Subcutaneous abdominal adipose tissue (tissue), 5 donors: ENCODE measurements around the gene RASSF3.

Experiments used
- H3K27ac ChIP-seq: one replicate; pipeline ENCODE4 v1.7.0; 2013; ENCODE audit warnings: low read depth, mild to moderate bottlenecking, inconsistent platforms, low read length, moderate library complexity
- H3K27me3 ChIP-seq, 5 donors: one replicate each; pipeline ENCODE4 v1.7.0; 2013; ENCODE audit warnings: low read length in 5 of 5, inconsistent platforms in 1 of 5; ENCODE audit not compliant: control insufficient read depth in 5 of 5, insufficient read depth in 4 of 5
- H3K36me3 ChIP-seq, 5 donors: one replicate each; pipeline ENCODE4 v1.7.0; 2013; ENCODE audit warnings: low read length in 5 of 5; ENCODE audit not compliant: control insufficient read depth in 5 of 5, insufficient read depth in 5 of 5
- H3K4me1 ChIP-seq, 5 donors: one replicate each; pipeline ENCODE4 v1.7.0; 2013; ENCODE audit warnings: low read length in 5 of 5, mild to moderate bottlenecking in 3 of 5, moderate library complexity in 1 of 5; ENCODE audit not compliant: control insufficient read depth in 5 of 5, insufficient read depth in 5 of 5
- H3K4me3 ChIP-seq, 5 donors: one replicate each; pipeline ENCODE4 v1.7.0; 2013; ENCODE audit warnings: low read length in 5 of 5, low read depth in 1 of 5
- H3K9ac ChIP-seq, 5 donors: one replicate each; pipeline ENCODE4 v1.7.0; 2013; ENCODE audit warnings: low read length in 5 of 5, mild to moderate bottlenecking in 4 of 5, moderate library complexity in 3 of 5
- H3K9me3 ChIP-seq, 5 donors: one replicate each; pipeline ENCODE4 v1.7.0; 2013; ENCODE audit warnings: low read length in 5 of 5; ENCODE audit not compliant: control insufficient read depth in 5 of 5
- donor health status: healthy.
- donor health status: healthy.
- donor health status: healthy.
- donor health status: healthy.
- donor health status: healthy.

RASSF3 gene

DNA sequence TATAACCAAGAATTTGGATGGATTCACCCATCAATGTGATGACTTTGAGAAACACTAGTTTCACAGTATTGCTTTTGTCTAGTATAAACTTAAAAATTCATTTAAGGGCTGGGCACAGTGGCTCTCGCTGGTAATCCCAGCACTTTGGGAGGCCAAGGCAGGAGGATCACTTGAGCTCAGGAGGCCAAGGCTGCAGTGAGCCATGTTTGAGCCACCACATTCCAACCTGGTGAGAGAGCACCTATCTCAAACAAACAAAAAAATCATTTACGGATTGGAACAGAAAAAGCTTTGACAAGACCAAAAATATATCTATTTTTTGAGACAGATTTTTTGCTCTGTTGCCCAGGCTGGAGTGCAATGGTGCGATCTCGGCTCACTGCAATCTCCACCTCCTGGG is 121.4 kb downstream of the RASSF3 start:
- no peak overlapping the region for H3K9ac ChIP-seq
- H3K4me1 ChIP-seq: peaks cover 0 to 26% (median 15%) of the 10 kb centered on the region in 5 donors
- H3K27ac ChIP-seq: no peak overlapping the region
- H3K36me3 ChIP-seq: peaks cover 21 to 57% (median 46%) of the 10 kb centered on the region in 5 donors
- no peak overlapping the region for H3K4me3 ChIP-seq
- no peaks in the 10 kb centered on the region for H3K9me3 ChIP-seq
- H3K27me3 ChIP-seq: no peaks in the 10 kb centered on the region

DNA sequence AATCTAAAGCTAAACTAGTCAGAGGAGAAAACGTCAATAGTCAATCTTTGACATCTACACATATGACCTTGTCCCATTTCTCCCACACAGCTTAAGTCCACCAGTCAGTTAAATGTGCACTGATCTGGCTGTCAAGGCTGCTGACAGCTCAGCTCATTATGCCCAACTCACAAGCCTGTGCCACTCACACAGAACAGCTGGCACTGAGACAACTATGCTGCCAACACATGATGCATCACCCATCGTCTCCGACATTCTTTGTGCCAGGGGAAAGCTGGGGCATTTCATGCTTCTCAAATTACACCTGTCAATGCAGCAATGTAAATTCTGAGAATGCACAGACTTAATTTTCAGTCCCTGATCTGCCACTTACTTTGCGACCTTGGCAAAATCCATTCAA is 123.6 kb downstream of the RASSF3 start:
- Histone ChIP-seq H3K27ac (peak overlapping the region; percentile 7), H3K36me3 (peaks cover 21 to 63% (median 55%) of the 10 kb centered on the region in 5 donors), H3K4me1 (peaks cover 0 to 25% (median 15%) of the 10 kb centered on the region in 5 donors), H3K4me3 (no peak overlapping the region), H3K9me3 (no peaks in the 10 kb centered on the region), H3K9ac (no peak overlapping the region), H3K27me3 (no peaks in the 10 kb centered on the region)

GRCh38 chr12:64735442-64735841 is 125.1 kb downstream of the RASSF3 start:
- peaks cover 35 to 79% (median 71%) of the 10 kb centered on the region in 5 donors for H3K36me3 ChIP-seq
- no peaks in the 10 kb centered on the region for H3K27me3 ChIP-seq
- no peak overlapping the region for H3K9ac ChIP-seq
- H3K9me3 ChIP-seq: no peaks in the 10 kb centered on the region
- no peak overlapping the region for H3K4me3 ChIP-seq
- H3K4me1 ChIP-seq: peaks cover 0 to 10% (median 7%) of the 10 kb centered on the region in 5 donors
- H3K27ac ChIP-seq: no peak overlapping the region

DNA sequence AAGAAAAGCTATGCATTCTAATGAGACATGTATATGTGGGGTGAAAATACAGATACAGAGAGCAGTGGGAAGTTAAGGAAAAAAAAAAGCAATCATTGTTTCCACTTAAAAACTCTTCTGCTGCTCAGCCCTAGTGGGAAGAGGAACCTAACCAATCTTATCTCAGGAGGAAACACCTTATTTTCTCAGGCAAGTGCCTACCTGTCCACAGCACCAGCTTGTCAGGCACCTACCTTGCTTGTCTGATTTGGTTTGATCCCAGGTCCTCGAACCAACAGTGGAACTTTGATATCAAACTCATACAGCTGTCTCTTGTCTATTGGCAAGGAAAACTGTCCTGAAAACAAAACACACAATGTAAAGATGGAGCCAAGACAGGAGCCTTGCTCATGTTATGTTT is 126.5 kb downstream of the RASSF3 start:
- no peak overlapping the region for H3K9ac ChIP-seq
- H3K27me3 ChIP-seq: no peaks in the 10 kb centered on the region
- no peak overlapping the region for H3K4me3 ChIP-seq
- no peak overlapping the region for H3K27ac ChIP-seq
- peaks cover 0 to 6% (median 2%) of the 10 kb centered on the region in 5 donors for H3K4me1 ChIP-seq
- no peaks in the 10 kb centered on the region for H3K9me3 ChIP-seq
- peaks cover 41 to 84% (median 79%) of the 10 kb centered on the region in 5 donors for H3K36me3 ChIP-seq

DNA sequence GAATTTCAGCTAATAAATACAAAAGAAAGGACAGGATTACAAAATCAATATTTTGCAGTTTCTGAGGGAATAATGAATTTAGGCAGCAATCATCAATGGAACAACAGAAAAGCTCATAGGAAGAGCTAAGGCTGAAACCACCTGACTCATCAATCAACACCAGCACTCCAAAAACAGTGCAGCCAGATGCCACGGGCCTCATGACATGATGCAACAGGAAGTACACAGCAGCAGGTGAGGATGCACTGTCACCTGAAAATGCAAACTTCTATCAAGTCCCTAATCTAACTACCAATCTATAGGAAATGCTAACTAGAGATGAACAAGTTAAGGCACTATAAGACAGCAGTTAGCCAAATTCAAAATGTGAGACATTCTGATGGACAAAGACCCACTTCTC is 127.2 kb downstream of the RASSF3 start:
- H3K9me3 ChIP-seq: no peaks in the 10 kb centered on the region
- H3K9ac ChIP-seq: no peak overlapping the region
- no peaks in the 10 kb centered on the region for H3K27me3 ChIP-seq
- no peak overlapping the region for H3K4me3 ChIP-seq
- H3K4me1 ChIP-seq: peaks cover 0 to 6% (median 2%) of the 10 kb centered on the region in 5 donors
- H3K36me3 ChIP-seq: peaks cover 45 to 90% (median 84%) of the 10 kb centered on the region in 5 donors
- no peak overlapping the region for H3K27ac ChIP-seq

DNA sequence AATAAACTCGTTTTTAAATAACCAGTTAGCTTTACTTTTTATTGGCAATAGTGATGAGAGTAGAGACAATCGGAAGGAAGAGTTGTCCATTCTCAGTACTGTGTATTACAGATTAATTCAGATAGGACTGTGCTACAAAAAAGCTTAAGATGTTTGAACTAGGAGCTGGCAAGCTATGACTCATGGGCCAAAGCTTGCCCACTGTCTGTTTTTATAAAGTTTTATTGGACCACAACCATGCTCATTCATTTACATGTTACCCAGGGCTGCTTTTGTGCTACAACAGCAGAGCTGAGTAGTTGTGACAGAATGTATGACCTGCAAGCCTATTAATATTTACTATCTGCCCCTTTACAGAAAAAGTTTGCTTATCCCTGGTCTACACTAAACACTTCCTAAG is 129.5 kb downstream of the RASSF3 start:
- Histone ChIP-seq H3K4me3 (no peak overlapping the region), H3K27ac (peak overlapping the region; percentile 29), H3K27me3 (no peaks in the 10 kb centered on the region), H3K9ac (no peak overlapping the region), H3K36me3 (peaks cover 66 to 97% (median 91%) of the 10 kb centered on the region in 5 donors), H3K4me1 (peaks cover 0 to 7% (median 3%) of the 10 kb centered on the region in 5 donors), H3K9me3 (no peaks in the 10 kb centered on the region)

- Histone ChIP-seq H3K27ac (peak overlapping the region; percentile 29), H3K9me3 (no peaks in the 10 kb centered on the region), H3K4me3 (no peak overlapping the region), H3K4me1 (peaks cover 0 to 15% (median 6%) of the 10 kb centered on the region in 5 donors), H3K9ac (no peak overlapping the region), H3K36me3 (peaks cover 65 to 92% (median 87%) of the 10 kb centered on the region in 5 donors), H3K27me3 (no peaks in the 10 kb centered on the region)
Observed at GRCh38 chr12:64740646-64741045, 130.4 kb downstream of the RASSF3 start.

DNA sequence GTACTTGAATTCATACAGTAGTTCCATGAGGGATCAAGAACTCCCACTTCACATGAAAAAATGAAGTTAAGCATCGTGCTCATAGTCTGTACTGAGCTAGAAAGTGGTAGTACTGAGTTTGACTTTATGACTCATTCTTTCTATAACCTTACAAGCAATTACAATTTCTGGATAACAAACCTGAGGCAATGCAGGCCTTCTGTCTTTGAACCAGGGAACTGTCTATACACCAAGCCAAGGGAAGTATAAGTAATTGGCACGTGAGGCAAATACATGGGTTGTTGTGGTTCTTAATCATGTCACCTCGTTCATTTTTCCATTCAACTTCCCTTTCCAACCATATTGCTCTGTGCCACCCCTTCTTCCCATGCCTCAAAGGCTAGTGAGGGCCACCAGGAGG is 132.1 kb downstream of the RASSF3 start:
- Histone ChIP-seq H3K4me1 (peaks cover 0 to 24% (median 12%) of the 10 kb centered on the region in 5 donors), H3K9ac (no peak overlapping the region), H3K9me3 (no peaks in the 10 kb centered on the region), H3K27ac (no peak overlapping the region), H3K36me3 (peaks cover 62 to 79% (median 79%) of the 10 kb centered on the region in 5 donors), H3K27me3 (no peaks in the 10 kb centered on the region), H3K4me3 (no peak overlapping the region)

GRCh38 chr12:64743206-64743605 is 132.9 kb downstream of the RASSF3 start:
- H3K4me3 ChIP-seq: no peak overlapping the region
- no peak overlapping the region for H3K9ac ChIP-seq
- H3K27ac ChIP-seq: no peak overlapping the region
- no peaks in the 10 kb centered on the region for H3K9me3 ChIP-seq
- H3K27me3 ChIP-seq: no peaks in the 10 kb centered on the region
- H3K4me1 ChIP-seq: peaks cover 0 to 28% (median 19%) of the 10 kb centered on the region in 5 donors
- H3K36me3 ChIP-seq: peaks cover 54 to 78% (median 72%) of the 10 kb centered on the region in 5 donors

DNA sequence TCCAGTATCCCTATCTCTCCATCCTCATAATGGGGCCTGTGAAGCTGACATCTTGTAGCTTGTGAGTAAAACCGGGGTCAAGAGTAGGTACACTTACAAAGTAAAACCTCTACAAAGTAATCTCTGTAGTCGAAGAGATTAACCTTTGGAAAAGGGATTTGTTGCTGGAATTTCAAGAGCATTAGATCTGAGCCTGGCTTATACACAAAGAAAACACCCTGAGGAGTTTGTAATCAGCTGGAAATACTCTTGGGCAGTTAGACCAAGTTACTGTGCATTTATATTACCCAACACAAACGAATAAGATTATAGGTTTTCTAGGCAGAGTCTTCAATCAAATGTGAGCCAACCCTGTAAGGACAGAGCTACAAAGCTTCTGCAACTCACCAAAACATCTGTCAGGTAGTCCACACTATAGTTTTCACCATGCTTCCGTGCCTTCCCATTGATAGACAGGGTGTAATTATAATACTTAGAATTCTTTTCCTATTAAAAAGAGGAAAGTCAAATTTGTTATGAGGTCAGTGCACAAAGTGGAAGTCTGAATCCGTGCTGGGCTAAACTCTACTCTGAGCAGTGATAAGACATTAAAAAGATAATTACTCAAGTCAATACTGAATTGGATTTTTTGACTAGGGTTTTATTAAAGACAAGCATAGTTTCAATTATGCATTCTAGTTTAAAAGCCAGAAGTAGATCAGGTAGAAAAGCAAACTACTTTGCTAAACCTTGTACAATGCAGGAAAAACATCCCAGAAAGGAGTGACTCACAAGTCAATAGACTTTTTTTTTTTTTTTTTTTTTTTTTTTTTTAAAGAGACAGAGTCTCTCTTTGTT is 134.3 kb downstream of the RASSF3 start:
- H3K9ac ChIP-seq: no peak overlapping the region
- no peak overlapping the region for H3K27ac ChIP-seq
- no peaks in the 10 kb centered on the region for H3K27me3 ChIP-seq
- H3K9me3 ChIP-seq: no peaks in the 10 kb centered on the region
- peaks cover 41 to 69% (median 62%) of the 10 kb centered on the region in 5 donors for H3K36me3 ChIP-seq
- no peak overlapping the region for H3K4me3 ChIP-seq
- peaks cover 0 to 28% (median 19%) of the 10 kb centered on the region in 5 donors for H3K4me1 ChIP-seq
